Astrocyte (in vitro differentiated cells and primary cell): ENCODE results near the gene CCDC142. TPM values are rescaled to one million over a fixed set of nuclear protein-coding genes. Genes with fewer than 3 reads are reported as not detected.
A peak's percentile ranks its signal among the peaks of the same experiment; 100 is the strongest.

Experiments
- DNase-seq: peaks from one replicate; pipeline ENCODE4 v3.0.0-alpha.2; 2010; ENCODE audit warnings: low read depth
- FAIRE-seq: peaks from 2 replicates; lab custom pipeline; 2011; peaks lifted over from hg19 to GRCh38; lab: Jason Lieb, UNC
- H2AFZ ChIP-seq: 2 replicates; pipeline ENCODE4 v1.6.0; 2012; ENCODE audit warnings: low read depth, low read length, inconsistent platforms
- H3K27ac ChIP-seq: 2 replicates; pipeline ENCODE4 v1.5.1; 2011; ENCODE audit warnings: low read depth, low read length, inconsistent platforms
- H3K27me3 ChIP-seq: 2 replicates; pipeline ENCODE4 v1.6.0; 2011; ENCODE audit warnings: low read length, inconsistent platforms; ENCODE audit not compliant: insufficient read depth
- H3K36me3 ChIP-seq: 2 replicates; pipeline ENCODE4 v1.5.1; 2011; ENCODE audit warnings: low read length, inconsistent platforms; ENCODE audit not compliant: insufficient read depth
- H3K4me1 ChIP-seq: 2 replicates; pipeline ENCODE4 v1.5.1; 2011; ENCODE audit warnings: low read length, inconsistent platforms; ENCODE audit not compliant: insufficient read depth
- H3K4me2 ChIP-seq: 2 replicates; pipeline ENCODE4 v1.6.0; 2012; ENCODE audit warnings: low read length, inconsistent platforms
- H3K4me3 ChIP-seq: 2 replicates; pipeline ENCODE4 v1.5.1; 2011; ENCODE audit warnings: low read depth, mild to moderate bottlenecking, low read length, inconsistent platforms; ENCODE audit not compliant: insufficient read depth
- H3K79me2 ChIP-seq: 2 replicates; pipeline ENCODE4 v1.6.0; 2012; ENCODE audit warnings: mild to moderate bottlenecking, low read length, inconsistent platforms; ENCODE audit not compliant: insufficient read depth
- H3K9ac ChIP-seq: 2 replicates; pipeline ENCODE4 v1.6.0; 2012; ENCODE audit warnings: mild to moderate bottlenecking, low read length, inconsistent platforms
- H3K9me3 ChIP-seq: 2 replicates; pipeline ENCODE4 v1.5.1; 2012; ENCODE audit warnings: low read depth, mild to moderate bottlenecking, low read length, inconsistent platforms; ENCODE audit not compliant: insufficient read depth
- H4K20me1 ChIP-seq: 2 replicates; pipeline ENCODE4 v1.6.0; 2012; ENCODE audit warnings: low read length, inconsistent platforms; ENCODE audit not compliant: insufficient read depth
- H3K27ac Mint-ChIP-seq: one replicate; pipeline ENCODE4 v1.8.0; 2021; ENCODE audit warnings: mild to moderate bottlenecking, mixed read lengths; ENCODE audit not compliant: unreplicated experiment
- H3K27me3 Mint-ChIP-seq: one replicate; pipeline ENCODE4 v1.8.0; 2021; ENCODE audit warnings: low read depth, mixed read lengths; ENCODE audit not compliant: unreplicated experiment
- H3K36me3 Mint-ChIP-seq: one replicate; pipeline ENCODE4 v1.8.0; 2021; ENCODE audit warnings: low read depth, mixed read lengths; ENCODE audit not compliant: unreplicated experiment
- H3K4me1 Mint-ChIP-seq: one replicate; pipeline ENCODE4 v1.8.0; 2021; ENCODE audit warnings: low read depth, mixed read lengths; ENCODE audit not compliant: unreplicated experiment
- H3K4me3 Mint-ChIP-seq: one replicate; pipeline ENCODE4 v1.8.0; 2021; ENCODE audit warnings: mild to moderate bottlenecking, moderate library complexity, mixed read lengths; ENCODE audit not compliant: unreplicated experiment
- H3K9me3 Mint-ChIP-seq: one replicate; pipeline ENCODE4 v1.8.0; 2021; ENCODE audit warnings: mild to moderate bottlenecking, mixed read lengths; ENCODE audit not compliant: unreplicated experiment
- CTCF ChIP-seq: IDR thresholded peaks from 2 replicates; pipeline ENCODE4 v1.5.1; 2011; ENCODE audit warnings: low read depth, mild to moderate bottlenecking, inconsistent platforms, low read length, moderate library complexity; ENCODE audit not compliant: insufficient read depth
- EZH2 ChIP-seq: IDR thresholded peaks from 2 replicates; pipeline ENCODE4 v1.6.1; 2012; ENCODE audit warnings: mild to moderate bottlenecking, low read length, inconsistent platforms; ENCODE audit not compliant: insufficient read depth
- total RNA-seq: library from RNA; stranded (reverse); gene quantifications from 2 replicates; pipeline ENCODE4 v1.2.1, GENCODE V29; 2021

Gene CCDC142
- total RNA-seq, 1 donor from 2014 or later, result 11.2 TPM

- TF ChIP-seq CTCF, result no peak
- peak; percentile 82 for TF ChIP-seq EZH2
- Mint-ChIP-seq H3K4me3 (no peak within 1 kb of the TSS), H3K36me3 (no peaks in the 10 kb centered on the region), H3K27ac (no peak within 1 kb of the TSS), H3K4me1 (no peaks in the 10 kb centered on the region), H3K27me3 (peaks cover 78% of the 10 kb centered on the region), H3K9me3 (peaks cover 8% of the 10 kb centered on the region)
- no peak within 1 kb of the TSS for H2AFZ ChIP-seq
- H4K20me1 ChIP-seq, result peaks cover 6% of the 10 kb centered on the region
- no peak within 1 kb of the TSS for H3K27ac ChIP-seq
- FAIRE-seq (no peak), DNase-seq (no peak)
- H3K4me3 ChIP-seq, result no peak within 1 kb of the TSS
- H3K36me3 ChIP-seq, result no peaks in the 10 kb centered on the region
- no peaks in the 10 kb centered on the region for H3K9me3 ChIP-seq
- H3K27me3 ChIP-seq, result peaks cover 88% of the 10 kb centered on the region
- H3K4me1 ChIP-seq, result peaks cover 11% of the 10 kb centered on the region
- H3K9ac ChIP-seq, result no peak within 1 kb of the TSS
- H3K4me2 ChIP-seq, result no peak within 1 kb of the TSS
- H3K79me2 ChIP-seq, result no peaks in the 10 kb centered on the region
Measured at GRCh38 chr2:74514368-74515270, 31.8 kb upstream of the CCDC142 start, which contains the start of gene TLX2. TSS of gene TLX2 (plus strand) at chr2:74514450. CDS start at chr2:74514807, 357 bp downstream.

- FAIRE-seq, result no peak
- H3K4me3 Mint-ChIP-seq, result no peak overlapping the region
Measured at GRCh38 chr2:74513605-74514367, 31.0 kb upstream of the CCDC142 start.

More at GRCh38 chr2:74513605-74514367, 31.0 kb upstream of the CCDC142 start:
- peaks cover 8% of the 10 kb centered on the region for H3K9me3 Mint-ChIP-seq
- peaks cover 71% of the 10 kb centered on the region for H3K27me3 Mint-ChIP-seq
- Histone ChIP-seq H4K20me1 (peaks cover 6% of the 10 kb centered on the region), H3K79me2 (no peaks in the 10 kb centered on the region), H3K9me3 (no peaks in the 10 kb centered on the region), H2AFZ (no peak overlapping the region), H3K36me3 (no peaks in the 10 kb centered on the region), H3K4me1 (peaks cover 11% of the 10 kb centered on the region), H3K4me2 (no peak overlapping the region), H3K27ac (no peak overlapping the region), H3K27me3 (peaks cover 81% of the 10 kb centered on the region), H3K9ac (no peak overlapping the region), H3K4me3 (no peak overlapping the region)
- no peaks in the 10 kb centered on the region for H3K36me3 Mint-ChIP-seq
- no peak overlapping the region for H3K27ac Mint-ChIP-seq
- DNase-seq, result no peak
- H3K4me1 Mint-ChIP-seq, result no peaks in the 10 kb centered on the region
- TF ChIP-seq CTCF, result no peak
- peak; percentile 78 for TF ChIP-seq EZH2
